Lower leg skin (tissue), 3 donors: ENCODE data around the gene SCTR.

Experiments
- POLR2A ChIP-seq, 2 donors: fragments of 450-650 bp; IDR thresholded peaks; one replicate each; pipeline ENCODE4 v1.6.1; 2016 to 2017; ENCODE audit warnings: antibody characterized with exemption in 2 of 2, mild to moderate bottlenecking in 1 of 2, moderate library complexity in 1 of 2
- TF ChIP-seq, protein P1 (sequence below), 3 donors: fragments of 450-650 bp; IDR thresholded peaks; one replicate each; pipeline ENCODE4 v1.5.1; 2016; ENCODE audit warnings: antibody characterized with exemption in 3 of 3, mild to moderate bottlenecking in 3 of 3, moderate library complexity in 2 of 3

GRCh38 chr2:119428488-119429224 is 95.6 kb downstream of the SCTR start:
- TF ChIP-seq, protein P1, sequence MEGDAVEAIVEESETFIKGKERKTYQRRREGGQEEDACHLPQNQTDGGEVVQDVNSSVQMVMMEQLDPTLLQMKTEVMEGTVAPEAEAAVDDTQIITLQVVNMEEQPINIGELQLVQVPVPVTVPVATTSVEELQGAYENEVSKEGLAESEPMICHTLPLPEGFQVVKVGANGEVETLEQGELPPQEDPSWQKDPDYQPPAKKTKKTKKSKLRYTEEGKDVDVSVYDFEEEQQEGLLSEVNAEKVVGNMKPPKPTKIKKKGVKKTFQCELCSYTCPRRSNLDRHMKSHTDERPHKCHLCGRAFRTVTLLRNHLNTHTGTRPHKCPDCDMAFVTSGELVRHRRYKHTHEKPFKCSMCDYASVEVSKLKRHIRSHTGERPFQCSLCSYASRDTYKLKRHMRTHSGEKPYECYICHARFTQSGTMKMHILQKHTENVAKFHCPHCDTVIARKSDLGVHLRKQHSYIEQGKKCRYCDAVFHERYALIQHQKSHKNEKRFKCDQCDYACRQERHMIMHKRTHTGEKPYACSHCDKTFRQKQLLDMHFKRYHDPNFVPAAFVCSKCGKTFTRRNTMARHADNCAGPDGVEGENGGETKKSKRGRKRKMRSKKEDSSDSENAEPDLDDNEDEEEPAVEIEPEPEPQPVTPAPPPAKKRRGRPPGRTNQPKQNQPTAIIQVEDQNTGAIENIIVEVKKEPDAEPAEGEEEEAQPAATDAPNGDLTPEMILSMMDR (IDR thresholded peaks at IDR 0.05): no peak
- no peak for TF ChIP-seq POLR2A (IDR thresholded peaks at IDR 0.05)
